GM12878 (cell line): ENCODE measurements around the gene UTP11. TPM values are rescaled to one million over a fixed set of nuclear protein-coding genes. Genes with fewer than 3 reads are reported as not detected.

Experiments used
- ATAC-seq: fragments of 200-7000 bp; cut with Tn5 transposase; 3 replicates; pipeline ENCODE4 v1.9.1; 2020; ENCODE audit warnings: mild to moderate bottlenecking, moderate library complexity
- BruUV-seq: library from RNA; stranded (reverse); fragments of 400-500 nt; replicated peaks from 2 replicates; lab custom pipeline; 2021; lab: Mats Ljungman, UMichigan
- CTCF ChIA-PET: fragments of 300-600 bp; sonication (Branson Sonifier 250); formaldehyde crosslinking; extraction: SDS; loops from one replicate; lab custom pipeline; 2021; ENCODE audit warnings: inconsistent platforms; lab: Yijun Ruan, JAX
- POLR2A ChIA-PET: fragments of 350-600 bp; formaldehyde crosslinking; extraction: SDS; loops from one replicate; lab custom pipeline; 2021; ENCODE audit warnings: inconsistent platforms; lab: Charles Lee
- RAD21 ChIA-PET: fragments of 300-600 bp; sonication (Branson Sonifier 250); formaldehyde crosslinking; loops from one replicate; lab custom pipeline; 2023; ENCODE audit warnings: antibody characterized with exemption; ENCODE audit not compliant: unreplicated experiment; lab: Charles Lee
- SMC1A ChIA-PET: fragments of 300-600 bp; sonication (Branson Sonifier 250); formaldehyde crosslinking; loops from one replicate; lab custom pipeline; 2023; ENCODE audit not compliant: unreplicated experiment, uncharacterized antibody; lab: Charles Lee
- DNase-seq: peaks from one replicate; pipeline ENCODE4 v3.0.0-alpha.2; 2011; ENCODE audit warnings: low read depth, low spot score
- FAIRE-seq: peaks from 3 replicates; lab custom pipeline; 2011; peaks lifted over from hg19 to GRCh38; lab: Jason Lieb, UNC
- H2AFZ ChIP-seq: 2 replicates; pipeline ENCODE4 v1.6.0; 2011; ENCODE audit warnings: low read depth, low read length, control low read depth; ENCODE audit not compliant: control insufficient read depth
- H3K27ac ChIP-seq: 2 replicates; pipeline ENCODE4 v1.5.1; 2011; ENCODE audit warnings: control low read depth; ENCODE audit not compliant: control insufficient read depth, insufficient read depth
- H3K27me3 ChIP-seq, 2 experiments: replicated peaks in 1 of 2; 2 replicates each; pipeline versions ENCODE4 v1.6.0 to v1.6.1; 2011; ENCODE audit warnings: low read length in 1 of 2; ENCODE audit not compliant: control insufficient read depth in 2 of 2, insufficient read depth in 2 of 2
- H3K36me3 ChIP-seq, 2 experiments: 2 replicates each; pipeline ENCODE4 v1.5.1; 2011; ENCODE audit warnings: low read length in 1 of 2; ENCODE audit not compliant: control insufficient read depth in 2 of 2, insufficient read depth in 2 of 2
- H3K4me1 ChIP-seq: 2 replicates; pipeline ENCODE4 v1.6.1; 2011; ENCODE audit warnings: mild to moderate bottlenecking, low read length, moderate library complexity, mixed read lengths; ENCODE audit not compliant: control insufficient read depth, insufficient read depth
- H3K4me2 ChIP-seq: 2 replicates; pipeline ENCODE4 v1.6.0; 2011; ENCODE audit warnings: control low read depth; ENCODE audit not compliant: control insufficient read depth, insufficient read depth
- H3K4me3 ChIP-seq: fragments of 200-600 bp; sonication (generic); 2 replicates; pipeline ENCODE4 v1.5.1; 2016
- H3K79me2 ChIP-seq: 2 replicates; pipeline ENCODE4 v1.6.0; 2011; ENCODE audit warnings: low read length; ENCODE audit not compliant: control insufficient read depth, insufficient read depth
- H3K9ac ChIP-seq: 2 replicates; pipeline ENCODE4 v1.8.0; 2011; ENCODE audit warnings: low read length, control low read depth, mixed read lengths; ENCODE audit not compliant: control insufficient read depth, insufficient read depth
- H3K9me3 ChIP-seq: replicated peaks from 3 replicates; pipeline ENCODE4 v1.5.1; 2011; ENCODE audit warnings: mild to moderate bottlenecking, low read length; ENCODE audit not compliant: control insufficient read depth, insufficient read depth
- H4K20me1 ChIP-seq: 2 replicates; pipeline ENCODE4 v1.6.0; 2011; ENCODE audit not compliant: control insufficient read depth, insufficient read depth
- BMI1 ChIP-seq: fragments of 450-650 bp; IDR thresholded peaks from 2 replicates; pipeline ENCODE4 v1.6.1; 2016; ENCODE audit warnings: mild to moderate bottlenecking, moderate library complexity, borderline replicate concordance
- CHD2 ChIP-seq: IDR thresholded peaks from 2 replicates; pipeline ENCODE4 v1.6.1; 2011; ENCODE audit warnings: low read depth, low read length, improper control_type of control experiment, borderline replicate concordance
- MEF2B ChIP-seq: fragments of 450-650 bp; IDR thresholded peaks from 2 replicates; pipeline ENCODE4 v1.6.1; 2018; ENCODE audit warnings: mild to moderate bottlenecking, moderate library complexity; ENCODE audit not compliant: partially characterized antibody, poor library complexity, severe bottlenecking
- MTA3 ChIP-seq: IDR thresholded peaks from 2 replicates; pipeline ENCODE4 v1.6.1; 2012; ENCODE audit warnings: low read length, inconsistent platforms, borderline replicate concordance
- RCOR1 ChIP-seq: conservative IDR thresholded peaks from 2 replicates; pipeline ENCODE4 v1.6.1; 2012; ENCODE audit warnings: low read depth, low read length, improper control_type of control experiment
- SREBF1 ChIP-seq: IDR thresholded peaks from 2 replicates; pipeline ENCODE4 v1.6.1; 2012; ENCODE audit warnings: mild to moderate bottlenecking, low read length
- SUZ12 ChIP-seq: fragments of 200-600 bp; sonication (generic); IDR thresholded peaks from one replicate; pipeline ENCODE4 v1.6.1; 2018; ENCODE audit warnings: antibody characterized with exemption, mild to moderate bottlenecking; ENCODE audit not compliant: unreplicated experiment
- TBL1XR1 ChIP-seq: IDR thresholded peaks from 2 replicates; pipeline ENCODE4 v1.6.1; 2012; ENCODE audit warnings: low read depth, low read length, improper control_type of control experiment
- USF2 ChIP-seq: IDR thresholded peaks from 2 replicates; pipeline ENCODE4 v1.6.1; 2011; ENCODE audit warnings: low read depth, low read length, improper control_type of control experiment, borderline replicate concordance
- WGBS: methylation state at CpG from one replicate; pipeline ENCODE4 v1.1.6; 2016; ENCODE audit warnings: low lambda C conversion rate; ENCODE audit not compliant: insufficient replicate concordance, insufficient coverage; ENCODE audit errors: missing lambda C conversion rate; 5-methylcytosine and 5-hydroxymethylcytosine counted together
- in situ Hi-C: fragments of 300-500 bp; cut with MboI; formaldehyde crosslinking; loops from 9 replicates; pipeline ENCODE4 v1.14.3; 2018; ENCODE audit warnings: mixed read lengths
- intact Hi-C: fragments of 100-400 bp; cut with micrococcal nuclease; formaldehyde crosslinking; loops from one replicate; pipeline ENCODE4 v1.14.2; 2022; ENCODE audit not compliant: unreplicated experiment
- polyA plus RNA-seq, 11 experiments: library from polyadenylated mRNA; depleted of rRNA in 4 of 11; unstranded in 6 of 11; stranded (reverse) in 5 of 11; fragments of >200 nt; fragmentation: Nextera tagmentation in 4 of 11; fragmentation: Illumina TruSeq in 1 of 11; extraction: Ambion mirVana in 4 of 11; extraction: Trizol in 1 of 11; gene quantifications; 1 replicate in 1 of 11; 2 replicates in 10 of 11; pipeline versions ENCODE4 v1.2.1 to v1.2.3, GENCODE V29; 2011 to 2016; ENCODE audit warnings: inconsistent platforms in 2 of 11, missing spikeins in 2 of 11, low read depth in 1 of 11
- total RNA-seq, 4 experiments: library from RNA; depleted of rRNA in 3 of 4; stranded (reverse); fragments of >200 nt in 3 of 4; fragmentation: Illumina TruSeq in 1 of 4; extraction: Trizol in 1 of 4; gene quantifications; 2 replicates each; pipeline versions ENCODE4 v1.2.1 to v1.2.3, GENCODE V29; 2013 to 2021
- TF ChIP-seq, protein P1 (sequence below): fragments of 450-650 bp; IDR thresholded peaks from 2 replicates; pipeline ENCODE4 v1.6.1; 2018; ENCODE audit warnings: mild to moderate bottlenecking, low read depth, moderate library complexity; ENCODE audit not compliant: partially characterized antibody

UTP11 gene
- total and polyA plus RNA-seq, 10 of the 15 experiments (the other 5 are each of a cell fraction or from before 2014, with no cell fraction given) = 34.5 to 146 (median 64.2) TPM

GRCh38 chr1:38038861-38039260 is 26.3 kb downstream of the UTP11 start:
- FAIRE-seq (no peak), ATAC-seq (no peak; the same call in 1 of the 3 replicates), DNase-seq (no peak)
- no peak overlapping the region for H3K4me2 ChIP-seq
- H3K36me3 ChIP-seq = no peaks in the 10 kb centered on the region
- no peaks in the 10 kb centered on the region for H3K79me2 ChIP-seq
- WGBS = 27% methylated on average over 10 of the region's 10 CpGs
- RAD21 ChIA-PET = interaction anchor here (0.9 to 8.2 kb wide), 10 partner anchors 9 to 796 kb away, joined by 3 to 123 read pairs (median 5); partner anchors contain the start of gene UTP11
- no TSS peak for BruUV-seq
- CTCF ChIA-PET = interaction anchor here (0.7 to 11.0 kb wide), 12 partner anchors 8 to 796 kb away, joined by 3 to 179 read pairs (median 4); partner anchors contain the start of gene POU3F1
- in situ Hi-C loops (loop anchor here (25.0 kb wide), 1 partner anchor 548 kb away; no protein-coding TSS in a partner anchor), intact Hi-C loops (no loop called here)
- POLR2A ChIA-PET = interaction anchor here (0.6 to 1.8 kb wide), 4 partner anchors 10 to 447 kb away, joined by 3 to 5 read pairs (median 4); no protein-coding TSS in a partner anchor
- H3K9ac ChIP-seq = no peak overlapping the region
- no peaks in the 10 kb centered on the region for H3K4me1 ChIP-seq
- peaks cover 4 to 8% of the 10 kb centered on the region in 2 experiments for H3K27me3 ChIP-seq
- no peaks in the 10 kb centered on the region; the same call in 1 of the 2 replicates for H4K20me1 ChIP-seq
- TF ChIP-seq MEF2B (peak; percentile 42), BMI1 (no peak)
- H3K27ac ChIP-seq = no peak overlapping the region
- no peak overlapping the region for H2AFZ ChIP-seq
- SMC1A ChIA-PET = interaction anchor here (1.2 to 23.8 kb wide), 5 partner anchors 10 to 135 kb away, joined by 3 to 316 read pairs (median 4); partner anchors contain the start of gene UTP11
- H3K9me3 ChIP-seq = no peaks in the 10 kb centered on the region
- no peak overlapping the region for H3K4me3 ChIP-seq

GRCh38 chr1:38039331-38040088 is 27.0 kb downstream of the UTP11 start:
- POLR2A ChIA-PET = interaction anchor here (1.0 kb wide), 1 partner anchor 9 kb away, joined by 3 read pairs; no protein-coding TSS in a partner anchor
- Histone ChIP-seq H3K9ac (no peak overlapping the region), H3K79me2 (no peaks in the 10 kb centered on the region), H3K4me1 (no peaks in the 10 kb centered on the region; the same call in 1 of the 2 replicates), H3K4me2 (no peak overlapping the region), H2AFZ (no peak overlapping the region), H3K9me3 (no peaks in the 10 kb centered on the region), H4K20me1 (no peaks in the 10 kb centered on the region; the same call in 1 of the 2 replicates)
- RAD21 ChIA-PET = interaction anchor here (0.5 to 8.2 kb wide), 15 partner anchors 9 to 795 kb away, joined by 3 to 123 read pairs (median 5); no protein-coding TSS in a partner anchor
- ATAC-seq = no peak
- SMC1A ChIA-PET = interaction anchor here (0.8 to 23.8 kb wide), 6 partner anchors 12 to 546 kb away, joined by 3 to 316 read pairs (median 6); no protein-coding TSS in a partner anchor
- intact Hi-C loops (loop anchor here (5.0 kb wide), 1 partner anchor 778 kb away; no protein-coding TSS in a partner anchor), in situ Hi-C loops (loop anchor here (25.0 kb wide), 1 partner anchor 548 kb away; no protein-coding TSS in a partner anchor)
- no peak for DNase-seq
- 76% methylated on average over 17 of the region's 17 CpGs for WGBS
- BruUV-seq = no TSS peak
- FAIRE-seq = no peak
- CTCF ChIA-PET = interaction anchor here (0.5 to 11.0 kb wide), 20 partner anchors 8 to 798 kb away, joined by 3 to 179 read pairs (median 4); no protein-coding TSS in a partner anchor
- TF ChIP-seq, protein P1, sequence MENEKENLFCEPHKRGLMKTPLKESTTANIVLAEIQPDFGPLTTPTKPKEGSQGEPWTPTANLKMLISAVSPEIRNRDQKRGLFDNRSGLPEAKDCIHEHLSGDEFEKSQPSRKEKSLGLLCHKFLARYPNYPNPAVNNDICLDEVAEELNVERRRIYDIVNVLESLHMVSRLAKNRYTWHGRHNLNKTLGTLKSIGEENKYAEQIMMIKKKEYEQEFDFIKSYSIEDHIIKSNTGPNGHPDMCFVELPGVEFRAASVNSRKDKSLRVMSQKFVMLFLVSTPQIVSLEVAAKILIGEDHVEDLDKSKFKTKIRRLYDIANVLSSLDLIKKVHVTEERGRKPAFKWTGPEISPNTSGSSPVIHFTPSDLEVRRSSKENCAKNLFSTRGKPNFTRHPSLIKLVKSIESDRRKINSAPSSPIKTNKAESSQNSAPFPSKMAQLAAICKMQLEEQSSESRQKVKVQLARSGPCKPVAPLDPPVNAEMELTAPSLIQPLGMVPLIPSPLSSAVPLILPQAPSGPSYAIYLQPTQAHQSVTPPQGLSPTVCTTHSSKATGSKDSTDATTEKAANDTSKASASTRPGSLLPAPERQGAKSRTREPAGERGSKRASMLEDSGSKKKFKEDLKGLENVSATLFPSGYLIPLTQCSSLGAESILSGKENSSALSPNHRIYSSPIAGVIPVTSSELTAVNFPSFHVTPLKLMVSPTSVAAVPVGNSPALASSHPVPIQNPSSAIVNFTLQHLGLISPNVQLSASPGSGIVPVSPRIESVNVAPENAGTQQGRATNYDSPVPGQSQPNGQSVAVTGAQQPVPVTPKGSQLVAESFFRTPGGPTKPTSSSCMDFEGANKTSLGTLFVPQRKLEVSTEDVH = no peak
- no peak for TF ChIP-seq RCOR1
- no peak for TF ChIP-seq SREBF1
- TF ChIP-seq TBL1XR1 = no peak
- TF ChIP-seq USF2 = no peak
- TF ChIP-seq MTA3 = no peak
- no peak for TF ChIP-seq CHD2
- TF ChIP-seq SUZ12 = no peak
- TF ChIP-seq, all 136 proteins: peak for 0
- Histone ChIP-seq H3K36me3 (no peaks in the 10 kb centered on the region), H3K27ac (no peak overlapping the region), H3K4me3 (no peak overlapping the region), H3K27me3 (peaks cover 4 to 13% of the 10 kb centered on the region in 2 experiments)
